CD4-positive, alpha-beta T cell treated with Interferon alpha-2 for 1 hour (primary cell): Measurements from ENCODE around the gene KRTAP9-4.
"Not testable (repeated sequence)": the region's sequence is repeated elsewhere in the genome, so short reads cannot be mapped to it uniquely, and the experiment has no call there.

Experiments
- DNase-seq, 2 donors: peaks; one replicate each; pipeline ENCODE4 v3.0.0-alpha.2; 2020 to 2022

KRTAP9-4 gene

DNA sequence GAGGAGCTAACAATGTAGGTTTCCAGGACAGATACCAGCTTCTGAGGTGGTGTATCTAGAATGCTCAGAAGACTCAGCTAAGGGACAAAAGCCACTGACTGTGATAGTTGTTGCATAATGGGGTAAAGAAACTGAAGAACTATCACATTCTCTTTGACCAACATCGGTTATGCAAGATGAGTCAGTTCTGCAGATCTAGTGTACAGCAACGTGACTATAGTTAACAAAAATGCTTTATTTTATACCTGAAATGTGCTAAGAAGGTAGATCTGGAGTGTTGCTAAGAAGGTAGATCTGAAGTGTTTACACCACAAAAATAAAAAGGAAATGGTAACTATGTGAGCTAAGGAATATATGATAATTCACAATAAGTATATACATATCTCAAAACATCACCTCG, 18.2 kb downstream of the KRTAP9-4 start:
- DNase-seq: no peak

DNA sequence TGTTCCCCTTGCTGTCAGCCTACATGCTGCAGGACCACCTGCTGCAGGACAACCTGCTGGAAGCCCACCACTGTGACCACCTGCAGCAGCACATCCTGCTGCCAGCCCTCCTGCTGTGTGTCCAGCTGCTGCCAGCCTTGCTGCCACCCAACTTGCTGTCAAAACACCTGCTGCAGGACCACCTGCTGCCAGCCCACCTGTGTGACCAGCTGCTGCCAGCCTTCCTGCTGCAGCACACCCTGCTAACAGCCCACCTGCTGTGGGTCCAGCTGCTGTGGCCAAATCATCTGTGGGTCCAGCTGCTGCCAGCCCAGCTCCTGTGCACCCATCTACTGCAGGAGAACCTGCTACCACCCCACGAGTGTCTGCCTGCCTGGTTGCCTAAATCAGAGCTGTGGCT, 21.8 kb downstream of the KRTAP9-4 start:
- not testable (repeated sequence) for DNase-seq

DNA sequence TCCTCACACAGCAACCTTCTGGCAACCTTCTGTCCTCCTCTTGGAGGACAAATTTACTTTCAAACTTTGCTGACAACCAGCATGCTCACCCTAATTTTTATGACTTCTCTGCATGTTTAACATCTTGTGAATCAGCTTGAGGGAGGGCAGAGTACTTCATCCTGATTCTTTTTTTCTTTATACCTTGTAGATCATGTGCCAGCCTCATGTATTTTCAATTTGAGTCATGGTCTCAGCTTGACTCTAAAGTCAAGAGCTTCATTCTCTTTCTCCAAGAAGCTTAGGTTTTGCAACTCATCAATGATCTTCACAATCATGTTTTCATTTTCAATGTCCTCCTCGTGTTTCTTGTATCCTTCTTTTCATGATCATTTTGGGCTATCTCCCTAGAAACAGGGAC, 22.4 kb downstream of the KRTAP9-4 start:
- DNase-seq: no peak

DNA sequence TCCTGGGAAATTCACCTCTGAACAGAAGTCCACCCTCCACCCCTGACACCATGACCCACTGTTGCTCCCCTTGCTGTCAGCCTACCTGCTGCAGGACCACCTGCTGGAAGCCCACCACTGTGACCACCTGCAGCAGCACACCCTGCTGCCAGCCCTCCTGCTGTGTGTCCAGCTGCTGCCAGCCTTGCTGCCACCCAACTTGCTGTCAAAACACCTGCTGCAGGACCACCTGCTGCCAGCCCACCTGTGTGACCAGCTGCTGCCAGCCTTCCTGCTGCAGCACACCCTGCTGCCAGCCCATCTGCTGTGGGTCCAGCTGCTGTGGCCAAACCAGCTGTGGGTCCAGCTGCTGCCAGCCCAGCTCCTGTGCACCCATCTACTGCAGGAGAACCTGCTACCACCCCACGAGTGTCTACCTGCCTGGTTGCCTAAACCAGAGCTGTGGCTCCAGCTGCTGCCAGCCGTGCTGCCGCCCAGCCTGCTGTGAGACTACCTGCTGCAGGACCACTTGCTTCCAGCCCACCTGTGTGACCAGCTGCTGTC, 26.2 kb downstream of the KRTAP9-4 start, which contains the start of gene KRTAP9-7:
TSS of gene KRTAP9-7 (plus strand) at position 51 of the 543 bp plus-strand sequence. CDS start at position 51, 0 bp downstream.
- DNase-seq: not testable (repeated sequence)

GRCh38 chr17:41278176-41278955, 28.9 kb downstream of the KRTAP9-4 start:
- DNase-seq: no peak

DNA sequence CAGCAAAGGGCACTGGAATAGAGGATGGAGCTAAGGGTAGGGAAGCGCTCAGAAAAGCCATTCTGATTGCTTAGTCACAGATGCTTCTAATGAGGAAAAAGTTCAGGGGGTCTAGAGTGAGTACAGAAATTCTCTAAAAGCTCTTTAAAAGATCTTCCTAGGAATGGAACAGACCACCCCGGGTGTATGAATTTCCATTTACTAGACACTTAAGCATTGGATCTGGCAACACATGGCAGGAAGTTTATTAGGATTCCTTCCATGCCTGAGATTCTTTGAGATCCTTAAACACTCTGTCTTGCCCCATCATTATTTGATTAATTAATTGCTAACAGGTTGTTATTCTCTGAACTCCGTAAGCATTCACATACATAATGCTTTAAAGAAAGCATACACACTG, 34.6 kb downstream of the KRTAP9-4 start:
- no peak for DNase-seq

- DNase-seq: no peak
These were observed 35.1 kb downstream of the KRTAP9-4 start for GRCh38 chr17:41284546-41284945.

GRCh38 chr17:41287050-41287449, 37.6 kb downstream of the KRTAP9-4 start:
- no peak for DNase-seq

DNA sequence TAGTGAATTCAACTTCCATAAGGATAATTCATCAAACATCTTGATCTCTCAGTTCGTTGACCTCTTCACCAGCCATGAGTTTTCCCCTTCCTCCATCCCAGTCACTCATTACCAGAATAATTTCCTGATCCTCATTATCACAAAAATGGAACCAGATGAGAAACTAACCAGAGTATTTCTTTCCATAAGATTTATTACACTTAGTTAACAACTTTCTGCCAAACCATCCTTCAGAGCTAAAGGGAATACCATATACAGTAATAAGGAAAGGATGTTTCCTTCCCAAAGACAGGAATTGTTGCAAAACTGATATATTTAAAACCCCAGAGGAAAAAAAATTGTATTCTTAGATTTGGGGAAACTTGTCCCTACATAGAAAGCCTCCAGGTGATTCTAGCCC, 44.5 kb downstream of the KRTAP9-4 start:
- no peak for DNase-seq

GRCh38 chr17:41296846-41297245, 47.4 kb downstream of the KRTAP9-4 start:
- no peak for DNase-seq

DNA sequence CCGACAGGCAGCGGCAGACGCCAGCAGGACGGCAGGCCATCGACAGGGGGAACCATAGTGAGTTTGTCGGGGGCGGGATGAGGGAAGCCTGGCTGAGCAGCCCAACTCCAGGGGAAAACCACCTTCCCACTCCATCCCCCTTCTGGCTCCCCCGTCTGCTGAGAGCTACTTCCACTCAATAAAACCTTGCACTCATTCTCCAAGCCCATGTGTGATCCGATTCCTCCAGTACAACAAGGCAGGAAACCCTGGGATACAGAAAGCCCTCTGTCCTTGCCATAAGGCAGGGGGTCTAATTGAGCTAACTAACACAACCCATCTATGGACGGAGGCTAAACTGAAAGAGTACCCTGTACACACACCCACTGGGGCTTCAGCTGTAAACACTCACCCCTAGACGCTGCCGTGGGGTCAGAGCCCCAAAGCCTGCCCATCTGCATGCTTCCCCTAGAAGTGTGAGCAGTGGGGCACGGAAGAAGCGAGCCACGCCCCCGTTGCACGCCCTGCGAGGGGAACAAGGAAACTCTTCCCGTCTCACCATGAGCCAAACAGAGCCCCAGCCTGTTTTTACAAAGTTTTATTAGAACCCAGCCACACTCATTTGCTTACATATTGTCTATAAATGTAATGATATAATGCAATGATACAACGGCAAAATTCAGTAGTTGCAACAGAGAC, 49.1 kb downstream of the KRTAP9-4 start:
- DNase-seq: no peak
